ENCODE data around the gene HIPK1. TPM values are rescaled to one million over a fixed set of nuclear protein-coding genes. Genes with fewer than 3 reads are reported as not detected.
A peak's percentile ranks its signal among the peaks of the same experiment; 100 is the strongest.

The HIPK1 gene
- 11.3 and 13.1 TPM in 2 replicates for total RNA-seq (2014; rRNA removed; shearing (Covaris generic))

DNA sequence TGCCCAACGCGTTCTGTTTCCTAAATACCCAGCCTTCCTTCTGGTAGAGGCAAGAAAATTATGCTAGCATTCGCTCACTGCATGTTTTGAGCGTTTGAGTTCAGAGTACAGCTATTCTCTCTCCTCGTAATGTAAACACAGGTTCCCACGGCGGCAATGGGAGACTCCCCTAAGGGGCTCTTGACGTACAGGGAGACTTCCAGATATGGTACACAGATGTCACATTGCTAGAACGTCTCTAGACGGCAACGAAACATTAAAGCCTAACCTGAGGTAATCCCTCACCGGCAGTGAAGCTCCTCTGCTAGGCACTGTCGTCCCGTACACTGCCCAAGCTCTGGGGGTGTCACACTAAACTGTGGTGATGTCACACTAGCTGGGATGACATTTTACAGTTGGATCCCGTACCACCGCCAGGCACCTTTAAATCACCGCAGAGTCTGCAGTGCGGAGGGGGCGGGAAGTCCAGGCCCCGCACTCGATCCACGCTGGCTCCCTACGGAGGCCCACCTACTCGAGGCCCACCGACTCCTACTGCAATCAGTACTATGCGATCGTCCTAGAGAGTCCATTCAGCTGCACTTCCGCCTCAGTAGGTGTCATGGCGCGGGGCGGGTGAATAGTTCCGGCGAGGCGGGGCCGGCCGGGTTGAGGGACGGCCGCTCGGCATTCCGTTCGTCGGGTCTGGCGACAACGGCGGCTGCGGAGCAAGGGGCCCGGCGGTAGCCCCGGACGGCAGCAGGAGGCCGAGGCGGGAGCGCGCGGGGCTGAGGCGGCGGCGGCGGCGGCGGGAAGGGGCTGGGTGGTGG, at the start of gene HIPK1:
HIPK1 (plus strand) TSS at position 384 of the 809 bp plus-strand sequence.
- in situ Hi-C loops (cut with HindIII; ENCODE audit: low sequenced_read_pairs), result no loop called here
- peak; percentile 94 for DNase-seq (ENCODE audit: low spot score)

GRCh38 chr1:113879739-113880038, 49.4 kb upstream of the HIPK1 start:
- DNase-seq (ENCODE audit: low spot score), result no peak
- in situ Hi-C loops (cut with HindIII; ENCODE audit: low sequenced_read_pairs), result no loop called here

DNA sequence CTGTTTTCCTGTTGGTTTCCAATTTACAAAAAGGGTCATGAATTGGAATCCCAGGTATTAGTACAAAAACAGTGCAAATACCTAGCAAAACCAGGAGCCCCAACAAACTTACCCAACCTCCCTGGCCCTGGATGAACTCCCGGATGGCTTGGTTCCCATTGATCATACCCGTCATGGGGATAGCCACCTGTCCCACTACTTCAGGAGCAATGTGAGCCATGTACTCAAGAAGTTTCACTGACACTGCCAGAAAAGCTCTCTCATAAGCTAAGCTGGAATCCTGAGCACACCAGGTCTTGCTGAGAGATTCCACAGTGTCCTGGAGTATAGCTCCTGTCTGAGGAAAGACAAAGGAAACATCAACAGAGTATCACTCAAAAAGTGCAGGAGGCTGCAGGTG, 47.5 kb upstream of the HIPK1 start:
- in situ Hi-C loops (cut with HindIII; ENCODE audit: low sequenced_read_pairs), result no loop called here
- peak; percentile 93 for DNase-seq (ENCODE audit: low spot score)

DNA sequence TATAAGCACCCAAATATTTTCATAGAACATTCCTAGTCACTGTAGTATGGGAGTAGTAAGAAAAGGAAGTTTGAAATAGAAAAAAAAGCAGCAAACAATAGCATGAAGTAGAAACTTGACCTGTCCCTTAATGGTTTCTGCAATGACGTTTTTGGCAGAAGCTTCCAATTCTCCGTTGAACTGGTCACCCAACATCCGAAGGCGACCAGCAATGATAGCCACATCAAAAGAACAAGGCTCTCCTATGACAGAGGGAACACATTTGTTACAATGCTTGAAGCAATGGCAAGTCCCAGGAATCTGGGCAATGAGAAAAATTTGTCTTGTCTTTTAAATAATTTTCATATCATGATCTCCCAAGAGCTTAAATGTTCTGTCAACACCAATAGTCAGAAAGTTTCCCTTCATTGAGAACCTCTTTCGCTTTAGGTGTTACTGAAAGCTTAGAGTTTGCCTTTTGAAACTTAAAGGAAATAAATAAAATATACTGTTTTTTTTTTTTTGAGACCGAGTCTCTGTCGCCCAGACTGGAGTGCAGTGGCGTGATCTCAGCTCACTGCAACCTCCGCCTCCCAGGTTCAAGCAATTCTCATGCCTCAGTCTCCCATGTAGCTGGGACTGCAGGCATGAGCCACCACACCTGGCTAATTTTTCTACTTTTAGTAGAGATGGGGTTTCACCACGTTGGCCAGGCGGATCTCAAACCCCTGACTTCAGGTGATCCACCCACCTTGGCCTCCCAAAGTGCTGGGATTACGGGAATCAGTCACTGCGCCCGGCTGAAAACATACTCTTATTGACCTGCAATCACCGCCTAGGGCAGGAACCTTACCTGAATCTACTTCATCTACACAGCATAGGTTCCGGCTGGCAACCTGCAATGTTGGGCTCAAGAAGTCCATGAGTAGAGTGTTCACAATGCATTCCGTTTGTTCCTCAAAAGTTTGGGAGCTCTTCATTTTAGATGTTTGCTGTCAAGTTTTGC, 42.4 kb upstream of the HIPK1 start:
- DNase-seq (ENCODE audit: low spot score), result no peak
- in situ Hi-C loops (cut with HindIII; ENCODE audit: low sequenced_read_pairs), result no loop called here

- DNase-seq (ENCODE audit: low spot score), result no peak
- in situ Hi-C loops (cut with HindIII; ENCODE audit: low sequenced_read_pairs), result no loop called here
These were observed 41.5 kb upstream of the HIPK1 start, which contains the start of gene BCL2L15 for GRCh38 chr1:113887402-113888175. TSS of gene BCL2L15 (minus strand) at chr1:113887581. CDS start at chr1:113887375, 206 bp downstream.

DNA sequence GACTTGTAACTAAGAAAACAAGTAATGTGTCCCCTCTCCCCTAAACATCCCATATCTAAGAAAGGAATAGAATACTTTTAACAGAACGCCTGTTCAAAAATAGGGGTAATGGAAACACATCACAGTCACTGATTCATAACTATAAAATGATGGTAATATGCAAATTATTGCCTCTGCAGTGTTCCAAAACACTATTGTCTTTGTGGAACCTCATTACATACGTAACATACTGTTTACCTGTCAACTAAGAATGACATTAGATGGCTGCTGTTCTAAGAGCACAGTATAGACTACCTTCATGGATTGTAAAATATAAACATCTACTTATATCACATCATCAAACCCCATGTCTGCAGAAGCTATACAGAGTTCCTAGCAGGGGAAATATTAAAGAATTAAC, 38.3 kb upstream of the HIPK1 start:
- no peak for DNase-seq (ENCODE audit: low spot score)
- in situ Hi-C loops (cut with HindIII; ENCODE audit: low sequenced_read_pairs), result no loop called here

GRCh38 chr1:113891631-113892220, 37.4 kb upstream of the HIPK1 start:
- DNase-seq (ENCODE audit: low spot score), result no peak
- in situ Hi-C loops (cut with HindIII; ENCODE audit: low sequenced_read_pairs), result no loop called here

GRCh38 chr1:113893267-113893666, 35.9 kb upstream of the HIPK1 start:
- in situ Hi-C loops (cut with HindIII; ENCODE audit: low sequenced_read_pairs), result no loop called here
- DNase-seq (ENCODE audit: low spot score), result no peak

DNA sequence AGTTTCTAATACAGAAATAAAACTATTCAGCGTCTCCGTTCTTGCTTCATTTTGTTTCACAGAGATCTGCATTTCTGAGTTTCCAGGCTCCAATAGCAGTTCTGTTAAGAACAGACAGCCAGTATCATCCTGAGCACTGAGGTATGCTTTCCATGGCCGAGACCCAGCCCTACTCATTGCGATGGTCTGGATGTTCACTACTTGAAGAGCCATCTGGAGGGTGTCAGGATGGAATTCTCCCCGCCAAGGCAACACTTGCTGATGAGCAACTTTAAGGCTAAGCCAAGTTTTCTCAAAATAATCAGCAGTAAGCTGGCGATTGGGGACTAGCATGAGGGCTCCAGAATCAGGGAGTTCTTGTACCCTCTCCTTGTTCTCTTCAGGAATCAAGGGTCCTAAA, 34.0 kb upstream of the HIPK1 start:
- in situ Hi-C loops (cut with HindIII; ENCODE audit: low sequenced_read_pairs), result no loop called here
- DNase-seq (ENCODE audit: low spot score), result peak; percentile 76

- in situ Hi-C loops (cut with HindIII; ENCODE audit: low sequenced_read_pairs), result no loop called here
- DNase-seq (ENCODE audit: low spot score), result no peak
These were observed 33.2 kb upstream of the HIPK1 start for GRCh38 chr1:113895961-113896360.

- DNase-seq (ENCODE audit: low spot score), result no peak
- in situ Hi-C loops (cut with HindIII; ENCODE audit: low sequenced_read_pairs), result no loop called here
These were observed 30.8 kb upstream of the HIPK1 start for GRCh38 chr1:113898241-113898814.

DNA sequence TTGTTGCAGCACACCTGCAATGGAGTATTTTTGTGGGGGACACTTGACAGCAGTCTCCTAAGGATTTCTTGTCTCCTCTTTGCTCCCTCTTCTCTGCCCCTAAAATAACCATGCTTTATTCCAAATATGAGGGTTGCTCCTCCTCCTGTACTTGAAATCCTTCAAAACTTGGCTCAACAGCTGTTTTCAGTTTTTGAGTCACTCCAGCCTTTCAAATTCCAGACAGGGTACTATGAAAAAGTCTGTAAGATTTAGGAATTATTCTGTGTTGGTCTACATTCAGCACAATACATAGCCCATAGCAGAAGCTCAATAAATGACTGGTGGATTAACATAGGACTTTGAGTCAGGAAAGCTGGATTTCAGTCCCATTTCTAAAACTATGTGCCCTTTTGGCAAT, 30.0 kb upstream of the HIPK1 start:
- in situ Hi-C loops (cut with HindIII; ENCODE audit: low sequenced_read_pairs), result no loop called here
- DNase-seq (ENCODE audit: low spot score), result no peak

- in situ Hi-C loops (cut with HindIII; ENCODE audit: low sequenced_read_pairs), result no loop called here
- no peak for DNase-seq (ENCODE audit: low spot score)
These were observed 27.9 kb upstream of the HIPK1 start for GRCh38 chr1:113901191-113901590.

DNA sequence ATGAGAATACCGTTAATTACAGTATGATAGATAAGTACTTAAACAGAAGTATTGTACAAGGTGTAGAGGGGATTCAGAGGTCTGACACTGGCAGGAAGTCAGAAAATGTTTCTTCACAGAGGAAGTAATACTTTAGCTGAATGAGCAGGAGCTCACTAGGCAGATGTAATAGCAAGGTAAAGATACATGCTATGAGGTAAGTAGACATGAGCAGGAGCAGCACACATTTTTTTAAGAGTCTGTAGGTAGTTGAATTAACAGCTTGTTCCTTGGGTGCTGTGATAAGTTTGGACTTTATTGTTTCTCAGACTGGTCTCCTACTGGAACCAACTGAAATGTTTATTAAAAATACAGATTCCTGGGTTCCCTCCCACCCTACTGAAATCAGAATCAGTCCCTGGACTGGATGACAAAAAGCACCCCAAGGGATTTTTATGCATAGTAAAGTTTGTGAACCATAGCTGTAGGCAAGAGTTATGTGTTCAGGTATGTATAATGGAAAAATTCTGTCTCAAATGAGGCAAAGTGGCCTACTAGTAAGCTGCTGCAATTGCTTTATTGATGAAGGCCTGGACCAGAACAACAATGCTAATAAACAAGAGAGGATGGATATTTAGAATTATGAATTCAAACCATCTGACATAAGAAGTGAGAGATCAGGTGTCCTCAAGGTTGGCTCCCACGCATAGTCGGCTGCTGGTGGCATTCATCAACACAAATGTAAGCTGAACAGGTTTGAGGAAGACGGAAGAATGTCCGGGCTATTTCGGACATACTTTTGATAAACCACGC, 25.4 kb upstream of the HIPK1 start:
- in situ Hi-C loops (cut with HindIII; ENCODE audit: low sequenced_read_pairs), result no loop called here
- DNase-seq (ENCODE audit: low spot score), result no peak

DNA sequence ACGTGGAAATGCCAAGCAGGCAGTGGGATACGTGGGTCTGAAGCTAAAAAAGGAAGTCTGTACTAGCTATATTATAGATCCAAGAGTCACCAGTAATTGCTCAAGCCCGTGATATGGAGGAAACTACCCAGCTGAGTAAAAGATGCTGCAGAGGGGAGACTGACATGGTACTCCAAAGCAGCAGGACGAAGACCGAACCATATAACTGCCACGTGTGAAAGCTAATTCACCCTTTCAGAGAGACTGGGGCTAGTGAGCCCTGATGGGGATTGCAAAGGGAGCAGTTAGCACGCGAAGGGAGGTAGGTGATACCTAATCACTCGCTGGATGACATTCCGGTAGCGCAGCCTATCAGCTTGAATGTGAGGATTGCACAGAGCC, 24.8 kb upstream of the HIPK1 start:
- DNase-seq (ENCODE audit: low spot score), result peak; percentile 49
- in situ Hi-C loops (cut with HindIII; ENCODE audit: low sequenced_read_pairs), result no loop called here

- in situ Hi-C loops (cut with HindIII; ENCODE audit: low sequenced_read_pairs), result no loop called here
These were observed 24.3 kb upstream of the HIPK1 start, which contains the start of the genes AP4B1 and DCLRE1B for GRCh38 chr1:113904674-113905434. TSS of gene AP4B1 (minus strand) at chr1:113904799. CDS start at chr1:113904717, 82 bp downstream. TSS of gene DCLRE1B (plus strand) at chr1:113905326. CDS start at chr1:113905587, 261 bp downstream.

DNA sequence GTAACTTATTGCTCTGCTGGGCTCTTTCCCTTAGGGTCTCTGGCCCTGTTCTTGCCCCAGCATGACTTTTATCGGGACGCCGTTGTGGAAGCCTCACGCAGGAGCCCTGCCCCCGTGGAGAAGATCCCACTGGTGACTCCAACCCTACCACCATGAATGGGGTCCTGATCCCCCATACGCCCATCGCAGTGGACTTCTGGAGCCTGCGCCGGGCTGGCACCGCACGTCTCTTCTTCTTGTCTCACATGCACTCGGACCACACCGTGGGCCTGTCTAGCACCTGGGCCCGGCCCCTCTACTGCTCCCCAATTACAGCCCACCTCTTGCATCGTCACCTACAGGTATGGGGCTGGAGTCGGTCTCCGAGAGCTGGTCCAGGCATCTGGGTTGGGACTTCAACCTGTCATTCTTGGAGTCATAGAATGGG, 23.7 kb upstream of the HIPK1 start:
- peak; percentile 46 for DNase-seq (ENCODE audit: low spot score)
- in situ Hi-C loops (cut with HindIII; ENCODE audit: low sequenced_read_pairs), result no loop called here

More at GRCh38 chr1:113904674-113905434, 24.3 kb upstream of the HIPK1 start, which contains the start of the genes AP4B1 and DCLRE1B:
- DNase-seq (ENCODE audit: low spot score), result peak; percentile 99

All from G401 (cell line).